GM21360 (cell line): Measurements from ENCODE around the gene ATP5F1B.
A peak's percentile ranks its signal among the peaks of the same experiment; 100 is the strongest.
"Not testable (repeated sequence)": the region's sequence is repeated elsewhere in the genome, so short reads cannot be mapped to it uniquely, and the experiment has no call there.

Experiments used
- ATAC-seq: cut with Tn5 transposase; IDR thresholded peaks from one replicate; pipeline ENCODE4 v1.9.1; 2021; ENCODE audit warnings: mild to moderate bottlenecking, moderate library complexity; ENCODE audit not compliant: unreplicated experiment

ATP5F1B gene

DNA sequence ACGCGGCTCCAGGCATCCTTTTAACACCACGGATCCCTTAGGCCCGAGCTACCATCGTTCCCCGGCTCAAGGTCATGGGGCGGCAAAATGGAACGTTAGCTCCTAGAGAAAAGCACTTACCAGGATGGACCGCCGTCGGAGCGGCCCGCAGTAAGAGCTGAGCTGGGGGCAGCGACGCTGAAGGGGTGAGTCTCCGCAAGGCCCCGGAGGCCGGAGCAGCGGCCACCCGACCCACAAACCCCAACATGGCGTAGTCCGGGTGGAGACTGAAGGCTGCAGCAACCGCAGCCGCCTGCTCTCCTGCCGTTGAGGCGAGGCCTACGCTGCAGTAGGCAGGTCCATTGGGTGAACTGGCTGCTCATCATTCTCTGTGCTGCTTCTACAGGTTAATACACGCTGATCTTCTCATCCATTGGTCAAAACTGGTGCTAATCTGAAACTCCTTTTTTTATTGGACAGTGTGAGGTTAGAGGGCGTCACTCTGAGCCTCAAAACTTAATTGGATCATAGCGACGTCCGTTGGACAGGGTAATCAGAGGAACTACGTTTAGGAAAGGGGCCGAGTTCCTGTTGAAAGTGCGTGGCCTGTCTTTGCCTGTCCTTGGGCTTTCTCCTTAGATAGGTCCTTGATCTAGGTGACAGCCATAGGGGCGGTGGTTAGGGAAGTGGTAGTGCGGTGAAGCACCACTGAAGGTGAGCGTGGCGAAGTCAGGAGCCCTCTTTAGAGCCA, at the start of gene ATP5F1B:
ATP5F1B (minus strand) TSS at position 268 of the 730 bp plus-strand sequence; CDS start at position 247, 21 bp downstream.
- ATAC-seq, result peak; percentile 99

DNA sequence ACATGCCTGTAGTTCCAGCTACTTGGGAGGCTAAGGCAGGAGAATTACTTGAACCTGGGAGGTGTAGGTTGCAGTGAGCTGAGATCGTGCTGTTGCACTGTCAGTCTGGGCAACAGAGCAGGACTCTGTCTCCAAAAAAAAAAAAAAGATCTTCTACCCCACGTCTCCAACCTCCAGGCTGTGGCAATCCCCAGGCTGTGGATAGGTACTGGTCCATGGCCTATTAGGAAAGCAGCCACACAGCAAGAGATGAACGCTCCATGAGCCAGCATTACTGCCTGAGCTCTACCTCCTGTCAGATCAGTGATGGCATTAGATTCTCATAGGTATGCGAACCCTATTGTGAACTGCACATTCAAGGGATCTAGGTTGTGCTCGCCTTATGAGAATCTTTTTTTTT, 48.4 kb upstream of the ATP5F1B start:
- ATAC-seq, result no peak

DNA sequence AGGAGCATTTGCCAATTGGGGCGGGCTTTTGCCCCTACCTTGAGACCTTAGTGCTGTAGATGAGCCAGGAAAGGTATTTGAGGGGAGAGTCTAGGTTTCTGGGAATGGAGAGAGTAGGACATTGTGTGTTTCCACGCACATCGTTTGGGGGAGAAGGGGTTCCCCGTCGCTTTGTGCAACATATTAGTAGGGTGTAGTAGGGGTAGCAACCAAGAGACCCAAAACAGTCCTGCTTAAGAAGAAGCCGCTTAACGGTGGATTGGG, 43.0 kb upstream of the ATP5F1B start:
- peak; percentile 23 for ATAC-seq

DNA sequence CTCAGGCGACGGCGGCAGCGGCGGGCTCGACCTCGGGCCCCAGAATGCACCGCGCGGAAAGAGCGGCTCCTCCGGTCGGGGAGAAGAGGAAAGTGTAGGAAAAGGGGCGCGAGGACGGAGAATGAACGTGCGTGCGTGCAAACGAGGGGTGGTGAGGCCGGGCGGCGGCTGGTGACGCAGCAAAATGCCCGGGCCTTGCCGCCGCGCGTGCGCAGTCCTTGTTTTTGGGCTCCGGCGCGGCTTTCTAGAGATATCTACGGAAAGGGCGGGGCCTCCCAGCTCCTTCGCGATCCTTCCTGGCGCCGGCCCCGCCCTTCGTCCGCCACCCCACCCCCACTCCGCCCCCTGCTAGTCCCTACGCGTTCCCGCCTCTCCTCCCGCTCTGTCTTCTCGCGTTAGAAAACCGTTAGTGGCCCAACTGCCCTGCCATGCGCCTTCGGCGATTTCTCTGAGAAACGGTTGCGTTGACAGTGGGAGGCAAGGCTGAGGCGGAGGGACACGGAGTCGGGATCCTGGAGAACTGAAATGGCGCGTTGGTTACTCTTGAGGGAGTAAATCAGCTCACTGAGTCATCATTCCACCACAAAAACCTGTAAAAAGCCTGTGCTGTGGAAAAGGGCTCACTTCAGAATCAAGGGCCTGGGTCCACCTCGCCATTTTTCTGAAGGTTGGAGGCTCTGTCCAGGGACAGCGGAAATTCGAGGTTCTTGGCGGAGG, 42.5 kb upstream of the ATP5F1B start, which contains the start of gene PTGES3:
PTGES3 (minus strand) TSS at position 156 of the 717 bp plus-strand sequence. CDS start 285 bp downstream, outside the sequence.
- peak; percentile 57 for ATAC-seq

DNA sequence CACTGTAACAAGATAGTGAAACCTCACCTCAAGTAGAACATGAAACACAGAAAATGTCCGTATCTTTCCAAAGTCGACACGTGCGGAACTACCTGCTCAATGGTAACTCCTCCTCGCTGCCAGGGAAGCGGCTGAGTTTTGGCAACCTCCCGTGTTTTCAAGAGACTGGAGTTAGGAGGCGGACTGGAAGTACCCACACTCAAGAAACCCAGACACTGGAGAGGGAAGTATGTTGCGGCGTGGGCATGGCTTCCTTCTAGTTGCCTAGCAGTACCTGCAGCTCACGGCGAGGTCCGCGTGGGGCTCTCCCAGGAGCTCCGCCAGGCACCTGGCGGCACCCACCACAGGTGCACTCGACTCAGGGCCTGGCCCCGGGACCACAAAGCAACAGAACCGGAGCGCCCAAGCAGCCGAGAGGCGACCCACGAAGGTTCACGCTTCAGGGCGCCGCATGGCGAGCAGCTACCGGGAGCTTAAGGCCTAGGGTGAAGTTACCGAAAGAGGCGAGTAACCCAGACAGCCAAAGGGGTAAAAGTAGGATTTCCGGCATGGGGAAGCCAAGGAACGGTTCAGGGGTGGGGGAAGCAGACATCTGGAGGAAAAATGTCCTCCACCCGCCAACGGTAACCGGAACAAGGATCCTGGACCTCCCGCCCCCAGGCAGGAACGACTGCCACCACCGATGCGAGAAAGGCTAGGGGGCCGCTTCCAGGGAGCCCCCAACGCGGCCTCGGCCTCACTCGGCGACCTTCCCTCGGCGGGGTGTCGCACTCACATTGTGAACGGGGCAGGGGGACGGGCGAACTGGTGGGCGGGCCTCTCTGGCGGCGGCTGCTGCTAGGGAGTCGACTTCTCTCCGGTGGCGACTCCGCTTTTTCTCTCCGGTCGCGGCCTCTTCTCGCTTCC, 41.7 kb upstream of the ATP5F1B start:
- no peak for ATAC-seq

DNA sequence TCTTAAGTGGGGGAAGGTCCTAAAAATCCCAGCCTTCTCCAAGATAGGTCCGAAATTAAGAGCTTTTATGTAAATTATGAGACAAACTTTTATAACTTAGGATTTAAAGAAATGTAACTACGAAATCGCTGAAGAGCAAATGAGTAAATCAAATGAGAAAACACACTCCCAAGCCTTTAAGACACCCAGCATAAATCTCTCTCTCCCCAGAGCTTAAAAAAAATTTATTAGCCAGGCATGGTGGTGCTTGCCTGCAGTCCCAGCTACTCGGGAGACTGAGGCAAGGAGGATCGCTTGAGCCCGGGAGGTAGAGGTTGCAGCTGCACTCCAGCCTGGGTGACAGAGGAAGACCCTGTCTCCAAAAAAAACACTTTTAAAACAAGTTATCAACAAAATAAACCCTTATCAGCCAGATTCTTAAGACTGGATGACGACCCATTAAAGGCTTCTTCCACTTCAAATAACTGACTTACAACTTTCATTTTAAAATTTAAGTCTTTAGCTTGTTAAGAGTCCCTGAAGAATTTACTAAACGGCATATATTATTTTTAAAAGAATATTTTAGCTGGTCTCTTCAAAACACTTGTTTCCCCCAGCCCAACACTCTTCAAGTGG, 39.1 kb upstream of the ATP5F1B start:
- no peak for ATAC-seq

DNA sequence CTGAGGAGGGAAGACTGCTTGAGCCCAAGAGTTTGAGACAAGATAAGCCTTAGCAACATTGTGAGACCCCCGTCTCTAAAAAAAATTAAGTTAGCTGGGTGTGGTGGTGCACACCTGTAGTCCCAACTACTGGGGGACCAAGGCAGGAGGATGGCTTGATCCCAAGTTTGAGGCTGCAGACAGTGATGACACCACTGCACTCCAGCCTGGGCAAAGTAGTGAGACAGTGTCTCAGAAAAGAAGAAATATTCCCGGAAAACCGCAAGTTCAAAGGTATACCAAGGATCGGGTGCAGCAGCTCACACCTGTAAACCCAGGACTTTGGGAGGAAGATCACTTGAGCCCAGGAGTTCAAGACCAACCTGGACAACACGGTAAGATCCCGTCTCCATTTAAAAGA, 36.5 kb upstream of the ATP5F1B start:
- ATAC-seq, result no peak

DNA sequence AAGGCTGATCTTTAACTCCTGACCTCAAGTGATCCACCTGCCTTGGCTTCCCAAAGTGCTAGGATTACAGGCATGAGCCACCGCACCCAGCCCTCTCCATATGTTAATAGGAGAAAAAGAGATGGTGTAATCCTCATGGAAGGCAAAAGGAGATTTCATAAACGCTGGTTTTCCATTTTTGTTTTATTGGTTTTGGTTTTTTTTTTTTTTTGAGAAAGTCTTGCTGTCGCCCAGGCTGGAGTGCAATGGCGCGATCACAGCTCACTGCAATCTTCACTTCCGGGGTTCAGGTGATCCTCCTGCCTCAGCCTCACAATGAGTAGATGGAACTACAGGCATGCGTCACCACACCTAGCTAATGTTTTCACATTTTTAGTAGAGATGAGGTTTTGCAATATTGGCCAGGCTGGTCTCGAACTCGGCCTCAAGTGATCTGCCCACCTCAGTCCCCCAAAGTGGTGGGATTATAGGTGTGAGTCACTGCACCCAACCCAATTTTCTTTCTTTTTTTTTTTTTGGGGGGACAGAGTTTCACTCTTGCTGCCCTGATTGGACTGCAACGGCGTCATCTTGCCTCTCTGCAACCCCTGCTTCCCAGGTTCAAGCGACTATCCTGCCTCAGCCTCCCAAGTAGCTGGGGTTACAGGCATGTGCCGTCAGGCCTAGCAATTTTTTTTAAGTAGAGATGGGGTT, 34.2 kb upstream of the ATP5F1B start:
- no peak for ATAC-seq

DNA sequence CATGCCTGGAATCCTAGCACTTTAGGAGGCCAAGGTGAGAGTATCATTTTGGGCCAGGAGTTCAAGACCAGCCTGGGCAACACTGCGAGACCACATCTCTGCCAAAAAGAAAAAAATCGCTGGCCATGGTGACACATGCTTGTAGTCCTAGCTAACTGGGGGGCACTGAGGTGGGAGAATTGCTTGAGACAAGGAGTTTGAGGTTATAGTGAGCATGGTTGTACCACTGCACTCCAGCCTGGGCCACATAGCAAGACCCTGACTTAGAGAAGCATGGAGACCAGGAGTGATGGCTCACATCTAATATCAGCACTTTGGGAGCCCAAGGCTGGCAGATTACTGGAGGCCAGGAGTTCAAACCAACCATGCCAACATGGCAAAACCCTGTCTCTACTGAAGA, 33.1 kb upstream of the ATP5F1B start:
- no peak for ATAC-seq

DNA sequence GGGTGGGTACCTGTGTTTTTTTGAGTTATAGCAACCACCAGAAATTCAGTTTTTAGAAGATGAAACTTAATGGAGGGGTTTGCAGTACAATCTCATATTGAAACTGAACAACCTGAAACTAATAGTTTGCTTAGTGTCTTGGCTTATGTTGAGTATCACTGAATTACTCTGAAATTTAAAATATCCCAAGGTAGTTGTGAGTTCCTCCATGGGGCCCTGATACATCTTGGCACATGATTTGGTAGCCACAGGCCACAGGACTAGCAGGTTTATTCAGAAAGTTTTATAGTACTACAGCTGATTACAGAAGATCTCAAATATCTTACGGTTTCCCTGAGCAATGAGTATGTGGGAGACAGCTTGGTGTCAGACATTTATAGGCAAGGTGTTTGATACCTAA, 31.9 kb upstream of the ATP5F1B start:
- no peak for ATAC-seq

DNA sequence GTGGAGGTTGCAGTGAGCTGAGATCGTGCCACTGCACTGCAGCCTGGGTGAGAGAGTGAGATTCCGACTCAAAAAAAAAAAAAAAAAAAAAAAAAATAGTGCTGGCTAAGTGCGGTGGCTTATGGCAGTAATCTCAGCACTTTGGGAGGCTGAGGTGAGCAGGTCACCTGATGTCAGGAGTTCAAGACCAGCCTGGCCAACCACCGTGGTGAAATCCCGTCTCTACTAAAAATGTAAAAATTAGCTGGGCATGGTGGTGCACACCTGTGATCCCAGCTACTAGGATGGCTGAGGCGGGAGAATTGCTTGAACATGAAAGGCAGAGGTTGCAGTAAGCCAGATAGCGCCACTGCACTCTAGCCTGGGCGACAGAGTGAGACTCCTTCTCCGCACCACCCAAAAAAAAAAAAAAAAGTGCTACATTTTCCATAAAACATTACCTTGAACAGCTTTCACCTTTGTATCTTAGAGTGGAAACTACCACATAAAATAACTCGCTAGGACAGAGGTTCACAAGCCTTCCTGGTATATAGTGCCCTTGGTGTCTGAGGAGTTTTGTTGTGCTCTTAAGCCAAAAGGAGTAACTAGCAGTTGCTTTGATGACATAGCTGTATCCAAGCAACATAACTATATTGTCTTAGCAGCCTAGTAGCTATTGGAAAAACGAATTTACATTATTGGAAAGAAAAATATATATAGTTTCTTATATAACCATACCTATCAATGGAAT, 31.2 kb upstream of the ATP5F1B start:
- no peak for ATAC-seq

DNA sequence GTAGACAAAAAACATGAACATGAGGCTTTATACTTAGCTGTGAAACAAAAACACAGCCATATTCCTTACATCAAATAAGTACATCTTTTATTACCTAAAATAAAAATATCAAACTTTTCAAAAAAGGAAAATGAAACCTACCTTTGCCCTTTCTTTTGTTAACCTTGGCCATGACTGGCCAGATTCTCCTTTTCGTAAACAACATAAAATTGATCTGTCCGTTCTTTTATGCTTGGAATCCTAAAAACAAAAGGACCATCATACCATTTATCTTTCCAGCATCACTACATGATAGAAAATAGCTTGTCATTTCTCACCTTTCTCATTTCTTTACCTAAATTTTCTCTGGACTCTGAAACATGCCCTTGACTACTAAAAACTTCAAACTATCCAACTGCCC, 25.8 kb upstream of the ATP5F1B start:
- ATAC-seq, result no peak

DNA sequence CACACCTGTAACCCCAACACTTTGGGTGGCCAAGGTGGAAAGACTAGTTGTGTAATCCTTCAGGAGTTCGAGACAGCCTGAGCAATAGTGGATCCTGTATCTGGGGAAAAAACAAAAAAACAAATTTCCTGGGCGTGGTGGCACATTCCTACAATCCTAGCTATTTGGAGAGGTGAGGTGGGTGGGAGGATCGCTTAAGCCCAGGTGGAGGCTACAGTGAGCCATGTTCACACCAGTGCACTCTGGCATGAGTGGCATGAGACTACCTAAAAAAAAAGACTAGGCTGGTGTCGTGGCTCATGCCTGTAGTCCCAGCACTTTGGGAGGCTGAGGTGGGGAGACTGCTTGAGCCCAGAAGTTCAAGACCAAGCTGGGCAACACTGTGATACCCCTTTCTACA, 25.1 kb upstream of the ATP5F1B start:
- no peak for ATAC-seq

DNA sequence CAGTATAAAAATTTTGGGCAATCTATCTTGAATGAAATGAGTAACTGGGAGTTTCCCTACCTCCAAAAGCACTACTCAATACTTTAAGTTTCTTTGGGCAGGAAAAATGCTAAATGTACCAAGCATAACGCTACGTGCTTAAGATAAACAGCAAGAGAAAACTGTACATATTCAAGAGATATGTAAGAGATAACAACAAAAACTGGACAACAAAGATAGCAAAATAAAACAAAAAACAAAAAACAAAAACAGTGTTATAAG, 22.3 kb upstream of the ATP5F1B start:
- no peak for ATAC-seq

DNA sequence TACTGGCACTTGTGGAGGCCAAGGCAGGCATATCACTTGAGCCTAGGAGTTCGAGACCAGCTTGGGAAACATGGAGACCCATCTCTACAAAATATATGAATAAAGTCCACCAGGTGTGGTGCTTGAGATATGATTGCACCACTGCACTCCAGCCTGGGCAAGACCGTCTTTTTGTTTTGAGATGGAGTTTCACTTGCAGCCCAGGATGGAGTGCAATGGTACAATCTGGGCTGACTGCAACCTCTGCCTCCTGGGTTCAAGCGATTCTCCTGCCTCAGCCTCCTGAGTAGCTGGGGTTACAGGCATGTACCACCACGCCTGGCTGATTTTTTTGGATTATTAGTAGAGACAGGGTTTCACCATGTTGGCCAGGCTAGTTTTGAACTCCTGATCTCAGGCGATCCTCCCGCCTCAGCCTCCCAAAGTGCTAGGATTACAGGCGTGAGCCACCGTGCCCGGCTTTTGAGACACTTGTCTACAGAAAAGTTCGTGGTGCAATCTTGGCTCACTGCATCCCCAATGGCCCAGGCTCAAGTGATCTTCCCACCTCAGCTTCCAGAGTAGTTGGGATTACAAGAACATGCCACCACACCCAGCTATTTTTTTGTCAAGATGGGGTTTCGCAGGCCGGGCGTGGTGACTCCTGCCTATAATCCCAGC, 16.3 kb upstream of the ATP5F1B start:
- no peak for ATAC-seq

DNA sequence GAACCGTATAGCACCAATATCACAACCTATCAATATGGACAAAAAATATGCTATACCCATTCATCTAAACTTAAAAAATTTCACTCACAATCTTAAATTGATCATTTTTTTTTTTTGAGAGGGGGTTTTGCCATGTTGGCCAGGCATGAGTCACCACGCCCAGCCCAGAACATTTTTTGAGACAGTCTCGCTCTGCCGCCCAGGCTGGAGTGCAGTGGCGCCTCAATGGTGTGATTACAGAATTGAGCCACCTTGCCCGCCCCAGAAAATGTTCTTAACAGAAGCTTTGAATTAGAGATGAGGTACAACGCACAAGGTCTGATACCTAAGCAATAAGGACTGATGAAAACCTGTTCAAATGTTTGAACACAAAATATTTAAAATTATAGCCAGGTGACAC, 15.8 kb upstream of the ATP5F1B start:
- ATAC-seq, result no peak

DNA sequence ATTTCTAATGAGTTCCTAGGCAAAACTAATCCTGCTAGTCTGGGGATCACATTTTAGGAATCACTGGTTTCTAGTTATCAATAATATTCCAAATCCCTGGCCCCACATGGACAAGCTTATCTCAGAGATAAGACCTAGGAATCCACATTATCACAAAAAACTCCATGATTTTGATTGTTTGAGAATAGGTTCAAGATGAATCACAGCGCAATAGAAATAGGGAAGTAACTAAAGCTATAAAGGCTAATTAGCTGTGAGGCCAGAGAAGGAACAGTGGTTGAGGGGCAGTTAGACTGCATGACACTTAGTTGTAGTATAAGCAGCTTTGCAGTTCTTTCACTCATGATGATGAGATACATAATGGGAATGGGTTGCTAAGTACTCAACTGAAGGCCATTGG, 13.1 kb upstream of the ATP5F1B start:
- no peak for ATAC-seq

DNA sequence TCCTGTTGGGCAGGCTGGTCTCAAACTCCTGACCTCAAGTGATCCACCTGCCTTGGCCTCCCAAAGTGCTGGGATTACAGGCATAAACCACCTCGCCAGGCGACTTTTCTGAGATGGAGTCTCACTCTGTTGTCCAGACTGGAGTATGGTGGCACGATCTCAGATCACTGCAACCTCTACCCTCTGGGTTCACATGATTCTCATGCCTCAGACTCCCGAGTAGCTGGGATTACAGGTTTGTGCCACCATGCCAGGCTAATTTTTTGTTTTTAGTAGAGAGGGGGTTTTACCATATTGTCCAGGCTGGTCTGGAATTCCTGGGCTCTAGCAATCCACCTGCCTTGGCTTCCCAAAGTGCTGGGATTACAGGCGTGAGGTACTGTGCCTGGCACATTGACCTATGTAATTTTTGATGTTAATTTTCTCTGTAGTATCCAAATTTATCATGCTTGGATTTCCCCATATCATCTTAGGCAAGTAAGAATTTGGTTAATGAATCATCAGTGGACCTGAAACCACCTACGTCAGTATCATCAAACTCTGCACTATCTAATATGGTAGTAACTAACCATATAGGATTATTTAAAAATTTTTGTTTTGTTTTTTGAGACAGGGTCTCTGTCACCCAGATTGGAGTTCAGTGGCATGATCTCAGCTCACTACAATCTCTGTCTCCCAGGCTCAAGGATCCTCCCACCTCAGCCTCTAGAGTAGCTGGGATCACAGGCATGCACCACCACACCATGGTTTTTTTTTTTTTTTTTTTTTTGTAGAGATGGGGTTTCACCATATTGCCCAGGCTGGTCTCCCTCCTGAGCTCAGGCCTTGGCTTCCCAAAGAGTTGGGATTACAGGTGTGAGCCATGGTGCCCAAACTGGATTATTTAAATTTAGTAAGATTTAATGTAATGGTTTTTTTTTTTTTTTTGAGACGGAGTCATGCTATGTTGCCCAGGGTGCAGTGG, 11.9 kb upstream of the ATP5F1B start:
- no peak for ATAC-seq

DNA sequence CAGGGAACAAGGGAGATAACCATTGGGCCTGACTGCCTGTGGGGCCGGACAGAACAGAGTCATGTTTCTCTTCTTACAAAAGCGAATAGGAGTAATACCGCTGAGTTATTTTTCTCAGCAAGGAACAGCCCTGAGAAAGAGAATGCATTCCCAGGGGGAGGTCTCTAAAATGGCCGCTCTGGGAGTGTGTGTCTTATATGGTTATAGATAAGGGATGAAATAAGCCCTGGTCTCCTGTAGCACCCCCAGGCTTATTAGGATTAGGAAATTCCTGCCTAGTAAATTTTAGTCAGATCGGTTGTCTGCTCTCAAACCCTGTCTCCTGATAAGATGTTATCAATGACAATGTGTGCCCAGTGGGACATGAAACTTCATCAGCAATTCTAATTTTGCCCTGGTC, 8.0 kb upstream of the ATP5F1B start:
- not testable (repeated sequence) for ATAC-seq
